SK-N-SH (cell line): ENCODE results near the gene ZDHHC14.

Experiments
- EP300 ChIP-seq, 2 experiments: IDR thresholded peaks; 2 replicates each; pipeline versions ENCODE4 v1.4.0 to v1.6.1; 2012; ENCODE audit warnings: borderline replicate concordance in 1 of 2, low read depth in 1 of 2, low read length in 1 of 2
- EZH2phosphoT487 ChIP-seq: fragments of 200-600 bp; sonication (generic); IDR thresholded peaks from 2 replicates; pipeline ENCODE4 v1.6.1; 2017; ENCODE audit warnings: low read depth, mixed run types, mild to moderate bottlenecking, antibody characterized with exemption, moderate library complexity, borderline replicate concordance
- FOXM1 ChIP-seq: IDR thresholded peaks from 2 replicates; pipeline ENCODE4 v1.4.0; 2012; ENCODE audit warnings: low read depth, mild to moderate bottlenecking
- JUND ChIP-seq: IDR thresholded peaks from 2 replicates; pipeline ENCODE4 v1.4.0; 2012
- POLR2AphosphoS5 ChIP-seq: IDR thresholded peaks from 2 replicates; pipeline ENCODE4 v1.6.1; 2012; ENCODE audit warnings: low read depth, low read length
- RAD21 ChIP-seq: IDR thresholded peaks from 2 replicates; pipeline ENCODE4 v1.6.1; 2012; ENCODE audit warnings: mild to moderate bottlenecking, low read length
- USF2 ChIP-seq: fragments of 150-350 bp; IDR thresholded peaks from 2 replicates; pipeline ENCODE4 v1.6.1; 2017; ENCODE audit warnings: antibody characterized with exemption, low read length, low read depth, borderline replicate concordance
- TF ChIP-seq, protein P1 (sequence below): fragments of 200-600 bp; sonication (generic); IDR thresholded peaks from 2 replicates; pipeline ENCODE4 v1.6.1; 2017; ENCODE audit warnings: antibody characterized with exemption, mild to moderate bottlenecking, moderate library complexity
- TF ChIP-seq, protein P2 (sequence below): IDR thresholded peaks from 2 replicates; pipeline ENCODE4 v1.4.0; 2012; ENCODE audit warnings: low read depth
- TF ChIP-seq, protein P3 (sequence below): IDR thresholded peaks from 2 replicates; pipeline ENCODE4 v1.4.0; 2012; ENCODE audit warnings: low read depth, borderline replicate concordance

DNA sequence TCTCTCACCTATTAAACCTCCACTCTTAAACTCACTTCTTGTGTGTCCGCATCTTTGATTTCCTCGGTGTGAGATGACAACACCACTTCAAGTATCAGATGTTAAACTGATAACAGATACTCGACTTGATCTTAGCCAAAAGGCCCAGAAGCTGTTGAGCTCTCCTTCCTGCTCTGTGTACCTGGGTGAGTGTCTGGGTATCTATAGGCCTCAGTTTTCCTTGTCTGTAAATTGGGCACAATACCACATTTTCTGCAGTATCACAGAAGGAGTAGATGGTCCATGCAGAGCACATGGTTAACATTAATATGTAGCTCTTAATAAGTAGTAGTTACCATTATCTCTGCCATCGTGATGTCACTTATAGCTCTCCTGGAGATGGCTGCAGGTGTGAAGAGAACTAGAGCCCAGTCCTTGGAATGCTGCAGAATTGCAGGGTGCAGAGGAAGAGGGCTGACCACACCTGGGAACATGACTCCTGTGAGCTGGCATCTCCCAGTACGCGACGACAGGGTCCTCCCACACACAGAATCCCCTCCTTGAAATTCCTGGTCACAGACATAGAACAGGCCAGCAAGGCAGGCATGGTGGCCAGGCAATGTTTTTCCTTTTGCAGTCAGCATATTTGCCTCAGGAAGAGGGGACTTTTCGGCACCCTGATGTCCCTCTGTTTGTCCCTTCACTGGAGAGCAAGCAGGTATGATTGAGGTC lies 331.8 kb downstream of the ZDHHC14 start:
- TF ChIP-seq, protein P1, sequence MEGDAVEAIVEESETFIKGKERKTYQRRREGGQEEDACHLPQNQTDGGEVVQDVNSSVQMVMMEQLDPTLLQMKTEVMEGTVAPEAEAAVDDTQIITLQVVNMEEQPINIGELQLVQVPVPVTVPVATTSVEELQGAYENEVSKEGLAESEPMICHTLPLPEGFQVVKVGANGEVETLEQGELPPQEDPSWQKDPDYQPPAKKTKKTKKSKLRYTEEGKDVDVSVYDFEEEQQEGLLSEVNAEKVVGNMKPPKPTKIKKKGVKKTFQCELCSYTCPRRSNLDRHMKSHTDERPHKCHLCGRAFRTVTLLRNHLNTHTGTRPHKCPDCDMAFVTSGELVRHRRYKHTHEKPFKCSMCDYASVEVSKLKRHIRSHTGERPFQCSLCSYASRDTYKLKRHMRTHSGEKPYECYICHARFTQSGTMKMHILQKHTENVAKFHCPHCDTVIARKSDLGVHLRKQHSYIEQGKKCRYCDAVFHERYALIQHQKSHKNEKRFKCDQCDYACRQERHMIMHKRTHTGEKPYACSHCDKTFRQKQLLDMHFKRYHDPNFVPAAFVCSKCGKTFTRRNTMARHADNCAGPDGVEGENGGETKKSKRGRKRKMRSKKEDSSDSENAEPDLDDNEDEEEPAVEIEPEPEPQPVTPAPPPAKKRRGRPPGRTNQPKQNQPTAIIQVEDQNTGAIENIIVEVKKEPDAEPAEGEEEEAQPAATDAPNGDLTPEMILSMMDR = no peak
- no peak for TF ChIP-seq POLR2AphosphoS5
- no peak for TF ChIP-seq FOXM1
- no peak for TF ChIP-seq USF2
- no peak for TF ChIP-seq RAD21
- TF ChIP-seq EZH2phosphoT487 = no peak
- TF ChIP-seq, protein P2, sequence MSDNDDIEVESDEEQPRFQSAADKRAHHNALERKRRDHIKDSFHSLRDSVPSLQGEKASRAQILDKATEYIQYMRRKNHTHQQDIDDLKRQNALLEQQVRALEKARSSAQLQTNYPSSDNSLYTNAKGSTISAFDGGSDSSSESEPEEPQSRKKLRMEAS = no peak
- TF ChIP-seq EP300 (IDR thresholded peaks at IDR 0.05; ENCODE audit: borderline replicate concordance in 1 of 2, low read depth in 1 of 2, low read length in 1 of 2) = no peak
- no peak for TF ChIP-seq JUND
- TF ChIP-seq, protein P3, sequence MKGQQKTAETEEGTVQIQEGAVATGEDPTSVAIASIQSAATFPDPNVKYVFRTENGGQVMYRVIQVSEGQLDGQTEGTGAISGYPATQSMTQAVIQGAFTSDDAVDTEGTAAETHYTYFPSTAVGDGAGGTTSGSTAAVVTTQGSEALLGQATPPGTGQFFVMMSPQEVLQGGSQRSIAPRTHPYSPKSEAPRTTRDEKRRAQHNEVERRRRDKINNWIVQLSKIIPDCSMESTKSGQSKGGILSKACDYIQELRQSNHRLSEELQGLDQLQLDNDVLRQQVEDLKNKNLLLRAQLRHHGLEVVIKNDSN = no peak
